Head of caudate nucleus (tissue), 42 donors: ENCODE data around the gene TAF3.
"Not testable (repeated sequence)": the region's sequence is repeated elsewhere in the genome, so short reads cannot be mapped to it uniquely, and the experiment has no call there.

Experiments
- DNase-seq, 42 donors: peaks; one replicate each; pipeline versions ENCODE4 v3.0.0 to v3.0.0-alpha.2; 2020 to 2021; ENCODE audit warnings: mixed read lengths in 7 of 42
- intact Hi-C: fragments of 100-400 bp; cut with DNase I; formaldehyde crosslinking; loops from one replicate; pipeline ENCODE4 v1.15.0; 2022

The TAF3 gene

GRCh38 chr10:8009031-8009430 is 190.7 kb downstream of the TAF3 start:
- intact Hi-C loops = no loop called here
- no peak for DNase-seq

GRCh38 chr10:8013006-8013405 is 194.7 kb downstream of the TAF3 start:
- DNase-seq = no peak
- intact Hi-C loops = no loop called here

GRCh38 chr10:8013619-8014018 is 195.3 kb downstream of the TAF3 start:
- intact Hi-C loops = no loop called here
- no peak for DNase-seq

- intact Hi-C loops = no loop called here
- no peak for DNase-seq
Measured at GRCh38 chr10:8014649-8015048, 196.3 kb downstream of the TAF3 start.

GRCh38 chr10:8017277-8017676 is 199.0 kb downstream of the TAF3 start:
- intact Hi-C loops = no loop called here

GRCh38 chr10:8023321-8023720 is 205.0 kb downstream of the TAF3 start:
- no peak for DNase-seq
- intact Hi-C loops = no loop called here

More at GRCh38 chr10:8017277-8017676, 199.0 kb downstream of the TAF3 start:
- DNase-seq = no peak

- intact Hi-C loops = no loop called here
- peak in 1 of 42 donors; percentile 4 for DNase-seq
Measured at GRCh38 chr10:8023851-8024250, 205.5 kb downstream of the TAF3 start.

GRCh38 chr10:8026349-8027259 is 208.3 kb downstream of the TAF3 start:
- intact Hi-C loops = no loop called here
- peak in 1 of 42 donors; percentile 36 for DNase-seq

- intact Hi-C loops = not testable (repeated sequence)
Measured at GRCh38 chr10:8031211-8031610, 212.9 kb downstream of the TAF3 start.

GRCh38 chr10:8032558-8032957 is 214.3 kb downstream of the TAF3 start:
- intact Hi-C loops = no loop called here
- DNase-seq = no peak

More at GRCh38 chr10:8031211-8031610, 212.9 kb downstream of the TAF3 start:
- not testable (repeated sequence) for DNase-seq

GRCh38 chr10:8033812-8034465 is 215.6 kb downstream of the TAF3 start:
- DNase-seq = no peak
- intact Hi-C loops = no loop called here

- intact Hi-C loops = no loop called here
- DNase-seq = no peak
Measured at GRCh38 chr10:8034466-8035005, 216.2 kb downstream of the TAF3 start.

GRCh38 chr10:8035006-8035640 is 216.8 kb downstream of the TAF3 start:
- intact Hi-C loops = no loop called here
- no peak for DNase-seq

GRCh38 chr10:8035641-8036470 is 217.6 kb downstream of the TAF3 start:
- DNase-seq = peak in 2 of 42 donors; percentile 9 to 16

GRCh38 chr10:8036506-8037198 is 218.3 kb downstream of the TAF3 start:
- intact Hi-C loops = no loop called here

More at GRCh38 chr10:8035641-8036470, 217.6 kb downstream of the TAF3 start:
- intact Hi-C loops = no loop called here

GRCh38 chr10:8037199-8037801 is 219.0 kb downstream of the TAF3 start:
- intact Hi-C loops = no loop called here
- peak in 2 of 42 donors; percentile 5 to 11 for DNase-seq

More at GRCh38 chr10:8036506-8037198, 218.3 kb downstream of the TAF3 start:
- peak in 2 of 42 donors; percentile 1 to 18 for DNase-seq
